GM12874 (cell line): ENCODE measurements around the gene PDE4D.

Source experiments
- TF ChIP-seq, protein P1 (sequence below): IDR thresholded peaks from 2 replicates; pipeline ENCODE4 v1.5.1; 2011; ENCODE audit warnings: low read depth, mild to moderate bottlenecking, control low read depth, low read length, moderate library complexity; ENCODE audit not compliant: insufficient read depth

The PDE4D gene

DNA sequence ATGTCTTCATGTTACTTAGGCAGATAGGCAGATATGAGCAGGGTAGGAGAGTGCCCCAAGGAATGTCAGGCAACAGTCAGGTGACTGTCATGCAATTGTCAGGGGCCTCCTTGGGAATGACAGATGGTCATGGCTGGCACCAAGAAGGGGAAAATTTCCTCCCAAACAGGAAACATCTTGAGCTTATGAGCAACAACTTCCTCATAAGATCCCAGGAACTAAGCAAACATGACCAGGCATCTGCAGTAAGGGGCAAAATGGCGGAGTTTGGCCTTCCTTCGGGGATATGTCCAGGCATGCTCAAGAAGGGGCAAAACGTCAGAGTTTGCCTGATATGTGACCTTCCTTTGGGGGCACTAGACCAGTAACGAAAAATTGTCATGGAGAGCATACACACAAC is 591.8 kb downstream of the PDE4D start:
- TF ChIP-seq, protein P1, sequence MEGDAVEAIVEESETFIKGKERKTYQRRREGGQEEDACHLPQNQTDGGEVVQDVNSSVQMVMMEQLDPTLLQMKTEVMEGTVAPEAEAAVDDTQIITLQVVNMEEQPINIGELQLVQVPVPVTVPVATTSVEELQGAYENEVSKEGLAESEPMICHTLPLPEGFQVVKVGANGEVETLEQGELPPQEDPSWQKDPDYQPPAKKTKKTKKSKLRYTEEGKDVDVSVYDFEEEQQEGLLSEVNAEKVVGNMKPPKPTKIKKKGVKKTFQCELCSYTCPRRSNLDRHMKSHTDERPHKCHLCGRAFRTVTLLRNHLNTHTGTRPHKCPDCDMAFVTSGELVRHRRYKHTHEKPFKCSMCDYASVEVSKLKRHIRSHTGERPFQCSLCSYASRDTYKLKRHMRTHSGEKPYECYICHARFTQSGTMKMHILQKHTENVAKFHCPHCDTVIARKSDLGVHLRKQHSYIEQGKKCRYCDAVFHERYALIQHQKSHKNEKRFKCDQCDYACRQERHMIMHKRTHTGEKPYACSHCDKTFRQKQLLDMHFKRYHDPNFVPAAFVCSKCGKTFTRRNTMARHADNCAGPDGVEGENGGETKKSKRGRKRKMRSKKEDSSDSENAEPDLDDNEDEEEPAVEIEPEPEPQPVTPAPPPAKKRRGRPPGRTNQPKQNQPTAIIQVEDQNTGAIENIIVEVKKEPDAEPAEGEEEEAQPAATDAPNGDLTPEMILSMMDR = no peak

DNA sequence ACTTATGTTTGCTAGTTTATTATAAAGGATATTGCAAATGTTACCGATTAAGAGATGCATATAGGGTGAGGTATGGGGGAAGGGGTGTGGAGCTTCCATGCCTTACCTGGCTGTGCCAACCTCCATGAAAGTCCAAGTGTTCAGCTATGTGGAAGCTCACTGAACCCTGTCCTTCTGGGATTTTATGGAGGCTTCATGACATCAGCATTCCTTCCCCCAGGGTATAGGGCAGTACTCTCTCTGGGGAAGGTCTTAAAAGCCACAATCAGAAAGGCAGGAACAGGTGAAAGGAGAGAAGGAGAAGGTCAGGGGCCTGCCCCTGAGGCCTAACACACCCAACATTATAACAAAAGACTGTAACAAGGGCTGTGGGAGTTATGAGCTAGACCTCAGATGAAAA is 592.6 kb downstream of the PDE4D start:
- TF ChIP-seq, protein P1 = no peak

DNA sequence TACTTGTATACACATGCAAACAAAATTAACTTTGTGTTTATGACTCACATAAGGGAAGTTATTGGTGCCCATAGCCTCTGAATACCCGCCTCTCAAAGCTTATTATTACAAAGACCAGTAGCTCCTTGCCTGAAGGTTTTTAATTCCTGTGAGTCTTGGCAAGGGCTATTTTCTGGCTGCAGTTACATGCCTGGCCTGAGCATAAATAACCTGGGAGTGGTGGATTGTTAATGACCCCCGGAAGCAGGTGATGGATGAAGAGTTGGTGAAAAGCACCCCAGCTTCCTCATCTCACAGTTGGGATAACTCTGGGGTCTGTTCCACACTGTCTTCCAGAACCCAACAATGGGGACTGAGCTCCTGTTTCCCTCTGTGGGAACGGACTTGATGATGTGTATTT is 594.5 kb downstream of the PDE4D start:
- TF ChIP-seq, protein P1 = no peak

DNA sequence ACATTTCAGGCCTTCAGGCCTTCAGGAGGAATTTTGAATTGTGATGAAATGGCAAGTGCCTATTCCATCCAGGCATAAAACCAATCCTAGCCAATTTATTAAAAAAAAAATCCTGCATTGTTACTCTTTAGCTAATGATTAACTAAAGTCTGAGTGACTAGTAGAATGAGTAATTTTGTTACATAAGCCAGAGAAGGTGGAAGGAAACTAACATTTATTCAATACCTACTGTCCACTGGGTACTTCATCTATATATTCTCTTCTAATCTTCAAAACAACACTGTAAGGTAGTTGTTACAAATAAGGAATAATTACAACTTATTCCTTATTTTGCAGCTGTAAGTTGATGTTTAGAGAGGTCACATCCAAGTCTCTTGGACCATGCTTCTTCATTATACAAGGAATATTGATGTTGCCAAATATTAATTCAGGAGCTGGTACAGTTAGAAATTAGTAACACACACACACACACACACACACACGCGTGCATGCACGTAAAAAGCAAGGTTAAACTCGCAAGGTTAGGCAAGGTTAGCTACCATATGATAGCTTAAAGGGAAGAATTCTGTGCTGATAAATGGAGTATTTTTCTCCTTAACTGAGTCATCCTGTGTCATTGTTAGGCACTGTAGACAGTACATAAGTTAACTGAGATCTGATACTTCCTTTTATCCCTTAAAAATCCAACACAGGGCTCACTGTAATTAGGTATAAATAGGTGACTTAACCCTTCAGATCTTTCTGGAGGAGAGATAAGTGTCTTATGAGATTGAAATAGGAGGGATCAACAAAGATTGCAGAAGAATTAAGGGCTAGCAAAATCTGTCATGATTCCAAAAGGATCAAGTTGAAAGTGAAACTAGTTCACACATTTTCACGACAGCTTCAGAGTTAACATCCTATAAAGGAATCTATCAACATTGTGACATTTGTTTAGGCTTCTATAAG is 596.9 kb downstream of the PDE4D start:
- TF ChIP-seq, protein P1 = no peak

DNA sequence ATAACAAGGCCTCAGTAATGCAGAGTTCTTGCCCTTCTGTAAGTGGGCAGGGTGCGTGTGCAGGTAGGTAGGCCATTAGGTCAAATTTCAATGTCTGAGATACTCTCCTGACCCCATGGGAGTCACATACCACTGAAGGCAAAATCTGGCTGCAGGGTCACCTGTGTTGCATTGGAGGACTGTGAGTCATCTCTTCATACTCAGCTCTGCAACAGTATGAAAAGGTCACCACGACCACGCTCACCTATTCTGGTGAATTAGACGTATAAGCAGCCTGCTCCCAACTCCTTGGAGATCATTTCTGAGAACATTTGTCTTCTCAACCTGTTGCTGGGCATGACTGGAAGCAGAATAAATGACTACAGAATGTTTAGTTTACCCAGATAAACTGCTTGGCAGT is 599.8 kb downstream of the PDE4D start:
- TF ChIP-seq, protein P1 = no peak

DNA sequence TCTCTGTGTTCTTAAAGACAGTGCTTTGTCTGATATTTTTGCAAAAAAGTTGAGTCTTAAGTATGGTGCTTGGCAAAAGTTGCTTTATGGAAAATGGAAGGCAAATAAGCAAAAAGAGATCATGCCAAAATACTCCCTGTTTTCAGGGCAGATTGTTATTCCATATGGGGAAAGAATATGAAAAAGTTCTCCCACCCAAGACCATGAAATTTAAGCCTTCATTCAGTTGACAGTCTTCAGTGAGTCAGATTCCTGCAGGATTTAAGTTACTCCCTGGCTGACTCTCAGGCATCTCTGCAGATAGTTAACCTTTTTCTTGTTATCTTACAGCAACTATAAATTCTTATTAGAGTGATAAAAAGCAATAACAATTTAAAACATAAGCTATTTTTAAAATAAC is 601.6 kb downstream of the PDE4D start:
- TF ChIP-seq, protein P1 = no peak

DNA sequence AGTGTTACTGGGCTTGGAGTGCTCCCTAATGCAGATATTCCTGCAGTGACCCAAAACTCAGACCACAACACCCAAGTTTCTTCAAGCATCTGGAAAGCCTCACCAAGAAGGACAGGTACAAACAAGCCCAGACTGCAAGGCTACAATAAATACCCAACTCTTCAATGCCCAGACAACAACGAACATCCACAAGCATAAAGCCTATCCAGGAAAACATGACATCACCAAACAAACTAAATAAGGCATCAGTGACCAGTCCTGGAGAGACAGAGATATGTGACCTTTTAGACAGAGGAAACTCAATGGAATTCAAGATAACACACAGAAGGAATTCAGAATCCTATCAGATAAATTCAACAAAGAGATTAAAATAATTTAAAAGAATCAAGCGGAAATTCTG is 605.6 kb downstream of the PDE4D start:
- TF ChIP-seq, protein P1 = no peak
